HG03045 (cell line): ENCODE results near the gene PHLDB3.

Source experiments
- ATAC-seq: cut with Tn5 transposase; IDR thresholded peaks from one replicate; pipeline ENCODE4 v1.9.1; 2021; ENCODE audit warnings: mild to moderate bottlenecking, moderate library complexity; ENCODE audit not compliant: unreplicated experiment

PHLDB3 gene

GRCh38 chr19:43501661-43502418, 2.7 kb downstream of the PHLDB3 start:
- no peak for ATAC-seq

DNA sequence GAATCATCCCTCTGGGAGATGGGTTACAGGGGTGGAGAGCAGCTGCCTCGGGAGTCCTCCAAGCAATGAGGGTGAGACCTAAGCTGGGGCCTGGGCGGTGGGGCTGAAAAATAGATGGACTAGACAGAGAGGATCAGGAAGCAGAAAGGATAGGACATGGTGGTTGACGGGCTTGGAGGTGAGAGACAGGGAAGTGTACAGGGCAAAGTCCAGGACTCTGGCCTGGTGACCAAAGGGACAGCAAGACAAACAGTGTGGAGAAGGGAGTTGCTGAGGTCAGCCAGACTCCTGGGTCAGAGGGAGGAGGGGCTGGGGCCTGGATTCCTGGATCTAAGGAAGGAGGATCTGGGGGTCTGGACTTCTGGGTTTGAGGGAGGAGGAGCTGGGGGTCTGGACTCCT, 5.5 kb downstream of the PHLDB3 start:
- no peak for ATAC-seq

GRCh38 chr19:43498233-43498842, 6.2 kb downstream of the PHLDB3 start:
- no peak for ATAC-seq

- no peak for ATAC-seq
Measured at GRCh38 chr19:43496960-43497359, 7.6 kb downstream of the PHLDB3 start.

GRCh38 chr19:43495082-43495481, 9.5 kb downstream of the PHLDB3 start:
- ATAC-seq, result no peak

DNA sequence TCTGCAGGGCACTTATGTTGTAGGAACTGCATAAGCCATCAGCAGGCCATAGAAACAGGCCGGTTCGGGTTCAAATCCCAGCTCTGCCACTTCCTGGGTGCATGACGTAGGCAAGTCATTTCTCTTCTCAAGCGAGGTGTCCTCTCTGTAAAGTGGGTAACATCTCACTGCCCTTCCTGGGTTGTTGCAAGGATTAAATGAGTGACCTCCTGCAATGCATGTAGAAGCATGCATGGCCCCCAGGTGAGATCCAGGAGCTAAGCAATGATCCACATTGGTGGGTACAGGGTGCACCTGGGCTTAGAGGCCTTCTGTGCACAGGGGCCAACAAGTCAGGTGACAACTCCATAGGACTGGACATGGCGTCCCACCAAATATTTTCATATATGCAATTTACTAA, 13.8 kb downstream of the PHLDB3 start:
- no peak for ATAC-seq

DNA sequence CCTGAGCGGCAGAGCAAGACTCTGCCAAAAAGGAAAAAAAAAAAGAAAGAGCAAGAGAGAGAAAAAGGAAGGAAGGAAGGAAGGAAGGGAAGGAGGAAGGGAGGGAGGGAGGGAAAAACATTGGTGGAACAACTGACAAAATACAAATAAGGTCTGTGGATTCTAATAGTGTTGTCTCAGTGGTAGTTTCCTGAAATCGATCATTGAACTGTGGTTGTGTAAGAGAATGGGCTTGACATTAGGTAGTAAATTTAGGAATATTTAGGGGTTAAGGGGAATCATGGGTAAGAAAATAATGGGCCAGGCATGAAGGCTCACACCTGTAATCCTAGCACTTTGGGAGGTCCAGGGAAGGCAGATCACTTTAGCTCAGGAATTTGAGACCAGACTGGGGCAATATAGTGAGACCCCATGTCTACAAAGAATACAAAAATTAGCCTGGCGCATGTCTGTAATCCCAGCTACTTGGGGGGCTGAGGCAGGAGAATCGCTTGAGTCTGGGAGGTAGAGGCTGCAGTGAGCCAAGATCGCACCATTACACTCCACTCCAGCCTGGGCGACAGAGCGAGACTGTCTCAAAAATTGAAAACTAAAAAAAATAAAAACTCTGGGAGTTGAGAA, 14.5 kb downstream of the PHLDB3 start:
- no peak for ATAC-seq

GRCh38 chr19:43489310-43489709, 15.2 kb downstream of the PHLDB3 start:
- ATAC-seq, result no peak

DNA sequence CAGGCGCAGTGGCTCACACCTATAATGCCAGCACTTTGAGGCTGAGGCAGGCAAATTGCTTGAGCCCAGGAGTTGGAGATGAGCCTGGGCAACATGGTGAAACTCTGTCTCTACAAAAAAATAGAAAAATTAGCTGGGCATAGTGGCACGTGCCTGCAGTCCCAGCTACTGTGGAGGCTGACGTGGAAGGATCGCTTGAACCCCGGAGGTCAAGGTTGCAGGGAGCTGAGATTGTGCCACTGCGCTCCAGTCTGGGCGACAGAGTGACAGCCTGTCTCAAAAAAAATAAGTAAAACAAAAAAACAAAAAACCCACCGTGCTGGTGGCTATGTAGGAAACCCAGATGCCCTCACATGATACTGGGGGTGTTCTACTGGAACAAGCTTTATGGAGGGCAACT, 16.4 kb downstream of the PHLDB3 start:
- no peak for ATAC-seq

DNA sequence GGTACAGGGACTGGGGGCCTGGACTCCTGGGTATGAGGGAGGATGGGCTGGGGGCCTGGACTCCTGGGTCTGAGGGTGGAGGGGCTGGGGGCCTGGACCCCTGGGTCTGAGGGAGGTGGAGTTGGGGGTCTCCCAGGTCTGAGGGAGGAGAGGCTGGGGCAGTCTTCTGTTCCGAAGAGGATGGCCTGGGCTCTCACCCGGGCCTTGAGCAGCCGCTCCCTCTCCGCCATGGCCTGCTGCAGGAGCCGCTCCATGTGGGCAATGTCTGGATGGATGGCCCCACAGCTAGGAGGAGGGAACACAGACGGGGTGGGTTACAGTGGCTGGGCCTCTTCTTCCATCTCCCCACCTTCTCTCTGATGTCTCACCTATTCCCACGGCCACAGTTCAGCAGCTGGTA, 18.1 kb downstream of the PHLDB3 start:
- no peak for ATAC-seq

- no peak for ATAC-seq
Measured at GRCh38 chr19:43485951-43486350, 18.6 kb downstream of the PHLDB3 start.

GRCh38 chr19:43483281-43483680, 21.3 kb downstream of the PHLDB3 start:
- ATAC-seq, result no peak

- no peak for ATAC-seq
Measured at GRCh38 chr19:43482193-43482592, 22.4 kb downstream of the PHLDB3 start.

DNA sequence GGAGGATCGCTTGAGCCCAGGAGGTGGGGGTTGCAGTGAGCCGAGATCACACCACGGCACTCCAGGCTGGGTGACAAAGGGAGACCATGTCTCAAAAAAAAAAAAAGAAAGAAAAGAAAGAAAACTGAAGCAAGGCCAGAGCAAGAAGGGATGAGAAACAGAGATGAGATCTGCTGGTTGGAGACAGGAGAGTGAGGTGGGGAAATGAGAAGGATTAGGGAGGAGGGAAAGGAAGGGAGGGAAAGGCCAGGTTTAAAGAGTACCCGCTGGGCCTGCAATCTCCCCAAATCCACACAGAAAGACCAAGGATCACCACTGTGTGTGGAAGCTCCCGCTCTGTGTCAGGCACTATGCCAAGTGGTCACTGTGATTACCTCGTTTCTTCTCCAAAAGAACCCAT, 22.8 kb downstream of the PHLDB3 start:
- ATAC-seq, result no peak

- ATAC-seq, result no peak
Measured at GRCh38 chr19:43480574-43480973, 24.0 kb downstream of the PHLDB3 start.

GRCh38 chr19:43479961-43480561, 24.5 kb downstream of the PHLDB3 start:
- ATAC-seq, result no peak

- ATAC-seq, result no peak
Measured at GRCh38 chr19:43479226-43479625, 25.3 kb downstream of the PHLDB3 start.

GRCh38 chr19:43478323-43478722, 26.2 kb downstream of the PHLDB3 start:
- ATAC-seq, result no peak

DNA sequence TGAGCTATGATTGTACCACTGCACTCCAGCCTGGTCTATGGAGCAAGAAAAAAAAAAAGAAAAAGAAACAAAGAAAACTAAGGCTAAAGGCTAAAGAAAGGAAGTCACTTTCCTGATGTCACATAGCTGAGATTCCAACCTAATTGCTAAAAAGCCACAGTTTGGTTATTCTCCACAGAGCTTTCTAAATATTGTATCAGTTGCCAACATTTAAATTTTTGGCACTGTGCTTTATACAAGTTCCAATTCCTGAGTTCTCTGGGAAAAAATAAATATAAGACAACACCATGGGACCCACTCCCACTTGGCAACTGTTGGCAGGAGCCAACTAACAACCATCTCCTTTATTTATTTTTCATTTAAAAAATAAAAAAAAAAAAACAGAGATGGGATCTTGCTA, 27.9 kb downstream of the PHLDB3 start:
- ATAC-seq, result no peak

GRCh38 chr19:43474986-43475705, 29.4 kb downstream of the PHLDB3 start:
- no peak for ATAC-seq

DNA sequence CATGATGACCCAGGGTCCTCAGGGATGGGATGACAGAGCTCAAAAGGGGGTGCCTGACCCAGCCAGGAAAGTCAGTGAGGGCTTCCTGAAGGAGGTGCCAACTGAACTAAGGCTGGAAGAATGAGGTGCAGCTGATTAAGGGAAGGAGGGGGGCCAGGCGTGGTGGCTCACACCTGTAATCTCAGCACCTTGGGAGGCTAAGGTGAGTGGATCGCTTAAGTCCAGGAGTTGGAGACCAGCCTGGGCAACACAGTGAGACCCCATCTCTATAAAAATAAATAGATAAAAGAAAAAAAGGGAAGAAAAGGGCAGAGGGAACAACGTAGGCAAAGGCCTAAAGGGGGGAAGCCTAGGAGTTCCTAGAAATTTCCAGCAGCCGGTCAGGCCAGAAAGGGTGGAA, 30.1 kb downstream of the PHLDB3 start:
- ATAC-seq, result no peak
